Nephron (organoid): Measurements from ENCODE around the gene TRIM62.

Experiments
- H3K27ac Mint-ChIP-seq, 3 experiments: 2 replicates each; pipeline ENCODE4 v1.8.0; 2020; ENCODE audit warnings: mixed read lengths in 3 of 3, mild to moderate bottlenecking in 2 of 3, moderate library complexity in 1 of 3
- H3K27me3 Mint-ChIP-seq: 2 replicates; pipeline ENCODE4 v1.8.0; 2021; ENCODE audit warnings: low read depth, mild to moderate bottlenecking, moderate library complexity, mixed read lengths
- H3K36me3 Mint-ChIP-seq: 2 replicates; pipeline ENCODE4 v1.8.0; 2020; ENCODE audit warnings: low read depth, mixed read lengths
- H3K4me1 Mint-ChIP-seq: 2 replicates; pipeline ENCODE4 v1.8.0; 2020; ENCODE audit warnings: mixed read lengths
- H3K4me3 Mint-ChIP-seq, 3 experiments: 2 replicates each; pipeline ENCODE4 v1.8.0; 2020; ENCODE audit warnings: mild to moderate bottlenecking in 3 of 3, mixed read lengths in 3 of 3, moderate library complexity in 2 of 3
- H3K9me3 Mint-ChIP-seq: 2 replicates; pipeline ENCODE4 v1.8.0; 2020; ENCODE audit warnings: mixed read lengths
- CTCF ChIP-seq, 3 experiments: fragments of 200-600 bp; sonication (generic); IDR thresholded peaks; one replicate each; pipeline ENCODE4 v1.5.0; 2021; ENCODE audit warnings: antibody characterized with exemption in 3 of 3; ENCODE audit not compliant: unreplicated experiment in 3 of 3

TRIM62 gene

GRCh38 chr1:33167650-33168447 lies 14.0 kb downstream of the TRIM62 start:
- peaks cover 28% of the 10 kb centered on the region for H3K36me3 Mint-ChIP-seq
- peak overlapping the region; percentile 7 to 89 (median 83) for H3K27ac Mint-ChIP-seq
- no peak for TF ChIP-seq CTCF (IDR thresholded peaks at IDR 0.05; ENCODE audit: unreplicated experiment in 3 of 3)
- H3K27me3 Mint-ChIP-seq, result peaks cover 8% of the 10 kb centered on the region
- no peak overlapping the region for H3K4me3 Mint-ChIP-seq
- H3K9me3 Mint-ChIP-seq, result no peaks in the 10 kb centered on the region
- H3K4me1 Mint-ChIP-seq, result peaks cover 73% of the 10 kb centered on the region

GRCh38 chr1:33165809-33166208 lies 16.0 kb downstream of the TRIM62 start:
- Mint-ChIP-seq H3K4me3 (no peak overlapping the region), H3K36me3 (peaks cover 26% of the 10 kb centered on the region), H3K27me3 (peaks cover 3% of the 10 kb centered on the region), H3K9me3 (no peaks in the 10 kb centered on the region), H3K27ac (peak overlapping the region; percentile 73 to 92 (median 83)), H3K4me1 (peaks cover 77% of the 10 kb centered on the region)
- no peak for TF ChIP-seq CTCF (IDR thresholded peaks at IDR 0.05; ENCODE audit: unreplicated experiment in 3 of 3)

GRCh38 chr1:33165209-33165608 lies 16.6 kb downstream of the TRIM62 start:
- Mint-ChIP-seq H3K27me3 (no peaks in the 10 kb centered on the region), H3K36me3 (peaks cover 26% of the 10 kb centered on the region)
- no peak for TF ChIP-seq CTCF (IDR thresholded peaks at IDR 0.05; ENCODE audit: unreplicated experiment in 3 of 3)

DNA sequence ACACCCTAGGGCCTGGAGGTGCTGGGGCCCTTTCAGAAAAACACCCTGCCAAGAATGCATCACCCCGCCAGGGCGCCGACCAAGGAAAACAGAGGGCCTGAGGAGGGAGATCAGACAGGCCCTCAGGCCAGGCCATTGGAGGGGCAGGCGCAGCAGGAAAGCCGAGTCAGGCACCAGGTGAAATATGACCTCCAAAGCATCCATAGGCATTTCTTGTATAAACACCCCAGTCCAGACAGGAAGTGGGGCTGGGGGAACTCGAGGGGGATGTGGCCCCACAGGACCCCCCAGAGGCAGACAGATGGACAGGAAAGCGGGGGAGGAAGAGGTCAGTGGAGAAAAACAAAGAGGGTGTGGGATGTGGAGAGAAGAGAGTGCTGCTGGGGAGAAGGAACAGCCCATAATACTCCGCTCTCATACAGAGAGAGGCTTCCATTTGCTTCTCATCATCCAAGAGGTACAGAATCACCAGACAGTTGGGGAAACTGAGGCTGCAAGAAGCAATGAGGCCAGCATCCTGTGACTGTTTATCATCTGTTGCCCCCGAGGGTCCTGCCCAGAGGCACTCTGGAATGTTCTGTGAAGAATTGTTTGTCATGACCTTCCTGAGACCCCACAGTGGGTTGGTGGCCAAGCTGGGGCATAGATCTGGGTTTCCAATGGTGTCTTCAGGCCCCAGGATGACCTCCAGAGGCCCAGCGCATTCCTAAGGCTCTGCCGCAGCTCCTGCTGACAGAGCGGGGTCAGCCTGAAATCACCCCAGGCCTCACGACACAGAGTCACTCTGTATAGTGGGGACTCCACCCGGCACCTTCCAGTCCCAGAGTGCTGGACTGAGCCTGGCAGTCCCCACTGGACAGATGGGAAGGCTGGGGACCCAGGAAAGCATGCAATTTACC lies 18.0 kb downstream of the TRIM62 start:
- Mint-ChIP-seq H3K4me1 (peaks cover 71% of the 10 kb centered on the region), H3K36me3 (peaks cover 25% of the 10 kb centered on the region), H3K9me3 (no peaks in the 10 kb centered on the region), H3K27me3 (no peaks in the 10 kb centered on the region), H3K27ac (peak overlapping the region; percentile 97 to 99 (median 98)), H3K4me3 (peak overlapping the region in 1 of 3 experiments; percentile 21)
- TF ChIP-seq CTCF (IDR thresholded peaks at IDR 0.05; ENCODE audit: unreplicated experiment in 3 of 3), result no peak

More at GRCh38 chr1:33165209-33165608, 16.6 kb downstream of the TRIM62 start:
- H3K9me3 Mint-ChIP-seq, result no peaks in the 10 kb centered on the region
- no peak overlapping the region for H3K4me3 Mint-ChIP-seq
- peak overlapping the region; percentile 73 to 92 (median 83) for H3K27ac Mint-ChIP-seq
- peaks cover 79% of the 10 kb centered on the region for H3K4me1 Mint-ChIP-seq

- Mint-ChIP-seq H3K36me3 (peaks cover 27% of the 10 kb centered on the region), H3K9me3 (no peaks in the 10 kb centered on the region), H3K27me3 (no peaks in the 10 kb centered on the region), H3K4me1 (peaks cover 56% of the 10 kb centered on the region), H3K4me3 (peak overlapping the region in 1 of 3 experiments; percentile 26), H3K27ac (peak overlapping the region; percentile 97 to 99 (median 98))
- TF ChIP-seq CTCF (IDR thresholded peaks at IDR 0.05; ENCODE audit: unreplicated experiment in 3 of 3), result no peak
Observed at GRCh38 chr1:33162141-33162540, 19.7 kb downstream of the TRIM62 start.
